Activated T-cell treated with anti-CD3 and anti-CD28 coated beads for 48 hours (primary cell): Measurements from ENCODE around the gene C2CD5.
"Not testable (repeated sequence)": the region's sequence is repeated elsewhere in the genome, so short reads cannot be mapped to it uniquely, and the experiment has no call there.

Experiments used
- DNase-seq: peaks from one replicate; pipeline ENCODE4 v3.0.0-alpha.2; 2020; ENCODE audit warnings: low read depth

C2CD5 gene

DNA sequence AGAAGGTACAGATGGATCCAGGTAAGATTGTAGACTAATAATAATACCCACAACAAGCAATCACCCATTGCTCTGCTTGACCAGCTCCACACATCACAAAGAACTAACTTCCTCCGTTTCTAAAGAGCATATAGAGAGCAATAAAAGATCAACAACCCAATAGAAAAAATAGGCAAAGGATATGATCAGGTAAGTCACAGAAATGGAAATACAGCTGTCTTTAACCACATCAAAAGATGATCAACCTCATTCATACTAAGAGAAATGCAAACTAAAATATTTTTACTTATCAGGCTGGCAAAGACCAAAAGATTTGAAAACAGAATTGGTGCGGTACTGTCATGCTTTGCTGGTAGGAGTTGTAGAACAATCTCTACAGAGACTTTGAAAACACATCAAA, 8.9 kb downstream of the C2CD5 start:
- no peak for DNase-seq

DNA sequence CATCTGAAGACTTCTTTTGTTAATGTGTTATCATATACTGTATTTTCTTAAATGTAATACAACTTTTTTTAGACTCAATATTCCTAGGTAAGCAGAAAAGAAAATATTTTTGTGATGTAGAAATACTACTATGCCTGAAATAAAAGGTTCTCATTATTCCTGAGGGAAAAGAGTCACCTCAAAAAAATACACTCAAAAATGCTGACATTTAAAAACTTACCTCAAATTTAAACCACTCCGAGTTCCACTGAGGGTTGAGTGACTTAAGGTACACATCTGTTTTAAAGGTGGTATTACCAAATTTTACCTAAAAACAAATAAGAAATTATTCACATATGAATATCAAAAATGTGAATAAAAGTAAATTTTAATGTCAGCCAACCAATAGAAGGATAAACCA, 9.3 kb downstream of the C2CD5 start:
- no peak for DNase-seq

DNA sequence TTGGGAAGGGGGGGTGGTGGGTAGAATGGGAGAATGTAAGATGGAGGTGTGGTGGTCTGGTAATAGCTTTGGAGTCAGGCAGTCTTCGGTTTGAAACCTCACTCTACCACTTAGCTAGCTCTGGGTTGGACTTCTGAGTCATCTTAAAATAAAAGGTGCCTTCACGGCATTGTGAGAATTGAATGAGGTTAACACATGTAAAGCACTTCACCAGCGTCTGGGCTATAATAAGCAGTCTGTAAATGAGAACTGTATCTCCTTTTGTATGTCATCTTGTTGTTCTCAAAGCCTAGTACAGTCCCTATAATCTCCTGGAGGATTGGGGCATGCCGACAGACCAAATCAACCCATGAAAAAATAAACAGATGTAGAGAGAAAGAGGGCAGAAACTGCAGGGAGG, 11.2 kb downstream of the C2CD5 start:
- DNase-seq: no peak

DNA sequence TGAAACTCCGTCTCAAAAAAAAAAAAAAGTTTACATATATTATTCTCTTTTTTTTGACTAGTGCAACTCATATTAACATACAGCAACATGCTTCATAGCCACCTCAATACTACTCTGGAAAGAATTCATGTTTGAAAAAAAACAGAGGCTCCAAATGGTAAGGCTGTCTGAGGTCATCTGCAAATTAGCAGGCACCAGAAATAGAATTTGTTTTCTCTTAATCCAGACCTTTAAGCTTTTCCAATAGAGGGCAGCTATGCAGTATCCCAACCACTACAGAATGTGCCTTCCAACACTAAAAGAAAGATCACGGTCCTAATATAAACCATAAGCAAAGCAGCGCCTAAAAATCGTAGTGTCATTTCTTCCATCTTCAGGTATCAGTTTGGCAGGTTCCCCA, 12.0 kb downstream of the C2CD5 start:
- DNase-seq: no peak

DNA sequence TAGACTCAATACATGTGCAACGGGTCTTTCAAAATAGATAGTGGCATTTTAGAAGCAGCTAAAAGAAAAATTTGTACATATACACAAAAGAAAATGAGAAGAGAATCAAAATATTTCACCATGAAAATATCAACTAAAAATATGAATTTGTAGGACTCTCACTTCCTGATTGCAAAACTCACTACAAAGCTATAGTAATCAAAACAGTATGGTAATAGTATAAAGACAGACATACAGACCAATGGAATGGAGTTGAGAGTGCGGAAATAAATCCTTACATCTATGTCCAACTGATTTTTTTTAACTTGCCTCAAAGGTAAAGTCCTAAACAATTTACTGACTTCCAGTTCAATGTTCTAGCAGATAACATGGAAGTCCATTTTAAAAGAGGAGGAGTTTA, 13.1 kb downstream of the C2CD5 start:
- no peak for DNase-seq

DNA sequence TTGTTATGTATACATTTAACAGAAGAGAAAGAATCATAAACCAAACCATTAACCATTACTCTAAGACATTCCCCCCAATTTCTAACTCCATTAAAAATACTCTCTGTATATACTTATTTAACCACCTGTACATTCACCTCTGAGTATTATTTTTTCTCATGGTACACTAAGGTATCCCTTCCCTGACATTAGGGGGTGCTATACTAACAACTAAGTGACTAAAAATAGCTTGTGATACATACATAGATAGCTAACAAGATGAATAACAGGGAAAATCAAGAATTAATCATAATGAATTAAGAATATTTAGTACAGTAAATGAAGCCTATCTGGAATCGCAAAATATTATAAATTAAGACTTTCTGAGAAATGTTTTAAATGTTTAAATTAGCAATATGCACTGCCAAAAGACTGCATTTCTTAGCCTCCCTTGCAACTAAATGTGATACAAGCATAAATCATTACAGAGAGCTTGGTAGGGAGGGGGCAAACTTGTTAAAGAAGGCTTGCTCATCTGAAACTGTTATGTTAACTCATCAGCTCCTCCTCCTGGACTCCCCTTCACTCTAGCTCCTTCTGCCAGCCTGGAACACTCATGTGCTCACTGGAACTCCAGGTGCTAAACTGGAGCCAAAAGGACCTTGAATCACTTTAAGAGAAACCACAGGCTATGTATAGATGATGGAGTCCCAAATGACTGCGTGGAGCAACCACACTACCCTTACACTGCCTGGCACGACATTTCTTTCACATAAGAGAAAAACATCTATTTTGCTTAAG, 14.9 kb downstream of the C2CD5 start:
- DNase-seq: no peak

DNA sequence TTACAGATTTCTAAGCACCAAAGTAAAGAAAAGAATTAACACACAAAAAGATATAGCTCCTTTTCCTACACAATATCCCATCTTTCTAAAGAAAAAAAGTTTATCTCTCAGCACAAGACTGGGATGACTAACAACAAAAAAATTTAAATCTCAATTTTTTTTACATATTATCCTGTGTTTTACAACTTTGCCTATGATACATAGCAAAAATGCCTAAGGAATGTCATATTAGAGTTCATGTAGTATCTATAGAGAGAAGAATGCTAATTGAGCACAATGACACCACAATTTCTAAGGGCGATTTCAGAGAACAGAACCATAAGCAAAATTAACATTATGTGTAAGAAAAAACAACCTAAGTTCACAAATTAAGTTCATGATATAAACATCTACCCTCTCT, 16.3 kb downstream of the C2CD5 start:
- DNase-seq: no peak

DNA sequence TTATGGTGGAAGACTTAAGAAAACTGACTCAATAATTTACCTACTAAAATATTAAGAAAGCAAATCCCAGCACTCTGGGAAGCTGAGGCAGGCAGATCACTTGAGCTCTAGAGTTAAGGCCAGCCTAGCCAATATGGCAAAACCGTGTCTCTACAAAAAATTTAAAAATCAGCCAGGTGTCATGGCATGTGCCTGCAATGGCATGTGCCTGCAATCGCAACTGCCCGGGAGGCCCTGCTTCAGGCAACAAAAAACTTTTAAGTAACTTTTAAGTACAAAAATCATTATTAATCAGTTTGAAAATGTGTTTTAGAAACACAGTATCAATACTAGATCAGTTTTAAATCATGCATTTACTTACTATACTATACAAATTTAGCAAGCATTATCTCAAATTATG, 17.5 kb downstream of the C2CD5 start:
- DNase-seq: no peak

DNA sequence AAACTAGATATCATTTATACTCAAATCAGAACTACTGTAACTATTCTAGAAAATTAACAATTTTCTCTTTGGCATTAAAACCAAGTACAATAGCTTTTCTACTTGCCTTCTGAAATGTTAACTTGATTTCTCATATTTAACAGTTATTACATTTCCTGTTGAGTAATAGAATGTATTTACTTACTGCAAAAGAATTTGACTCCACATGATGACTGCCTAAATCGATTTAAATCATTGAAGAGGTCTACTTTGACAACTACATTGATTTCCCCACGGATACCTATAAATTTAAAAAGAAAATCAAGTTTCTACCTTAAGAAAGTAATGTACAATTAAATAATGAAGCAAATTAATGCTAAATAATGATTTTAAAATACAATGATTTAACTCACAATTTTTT, 18.9 kb downstream of the C2CD5 start:
- DNase-seq: no peak

DNA sequence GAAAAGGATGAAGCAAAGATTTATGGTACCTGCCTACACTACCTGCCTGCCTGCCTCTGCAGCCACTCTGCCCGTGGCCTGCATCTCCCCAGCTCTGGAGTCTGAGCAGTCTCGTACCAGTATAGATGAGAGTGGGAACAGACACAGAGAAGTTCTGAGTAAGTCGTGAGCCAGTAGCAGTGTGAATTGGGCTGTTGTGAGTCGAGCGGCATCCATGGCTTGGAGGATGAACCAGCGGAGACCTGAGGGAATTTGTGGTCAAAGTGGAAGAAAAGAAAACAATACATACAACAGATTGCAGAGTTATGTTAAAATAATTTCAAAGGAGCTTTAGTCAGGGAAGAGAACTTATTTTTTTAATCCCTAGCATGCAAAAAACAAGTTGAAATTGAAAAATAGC, 25.3 kb downstream of the C2CD5 start:
- DNase-seq: no peak

DNA sequence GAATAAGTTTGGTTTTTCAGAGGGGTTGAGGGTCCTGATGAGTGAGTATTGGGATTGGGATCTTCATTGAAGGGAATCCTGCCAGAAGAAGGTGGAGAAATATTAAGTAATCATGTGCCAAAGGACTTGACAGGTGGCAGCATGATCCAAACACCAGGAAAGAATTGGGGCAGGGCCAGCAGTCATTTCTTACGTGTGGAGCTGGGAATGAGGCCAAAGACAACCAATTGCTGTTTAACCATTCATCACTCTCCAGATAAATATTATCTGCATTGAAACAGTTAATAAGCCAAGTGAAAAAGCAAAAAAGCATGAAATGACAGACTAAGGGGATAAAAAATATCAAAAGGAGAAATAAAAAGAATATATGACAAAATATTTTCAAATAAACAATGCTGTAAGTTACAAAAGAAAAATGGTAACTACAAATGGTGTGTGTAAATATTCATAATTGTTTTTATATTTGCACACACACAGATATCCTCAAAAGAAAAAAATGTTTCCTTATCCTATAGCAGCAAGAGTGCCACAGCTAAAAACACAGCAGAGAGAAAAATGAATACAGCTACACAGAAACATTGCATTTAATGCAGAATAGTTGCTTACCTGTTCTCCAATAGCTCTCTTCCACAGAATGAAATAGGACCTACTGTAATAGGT, 26.2 kb downstream of the C2CD5 start:
- DNase-seq: no peak

DNA sequence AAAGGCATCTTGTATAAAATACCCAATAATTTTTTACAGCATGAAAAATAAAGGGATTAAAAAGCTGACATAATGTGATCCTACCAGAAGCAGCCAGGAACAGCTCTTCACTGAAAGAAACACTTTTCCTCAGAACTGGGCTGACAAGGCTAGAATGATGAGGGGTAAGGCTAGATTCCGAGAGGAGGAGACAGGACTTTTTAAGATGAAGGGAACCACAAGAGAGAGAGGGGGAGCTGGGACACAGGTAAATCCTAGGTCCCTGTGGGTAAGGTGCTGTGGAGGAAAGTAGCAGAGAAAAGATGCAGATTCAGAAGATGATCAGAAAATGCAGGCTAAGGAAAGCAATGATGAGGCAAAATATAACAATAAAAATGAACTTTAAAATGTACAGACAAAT, 29.5 kb downstream of the C2CD5 start:
- no peak for DNase-seq

DNA sequence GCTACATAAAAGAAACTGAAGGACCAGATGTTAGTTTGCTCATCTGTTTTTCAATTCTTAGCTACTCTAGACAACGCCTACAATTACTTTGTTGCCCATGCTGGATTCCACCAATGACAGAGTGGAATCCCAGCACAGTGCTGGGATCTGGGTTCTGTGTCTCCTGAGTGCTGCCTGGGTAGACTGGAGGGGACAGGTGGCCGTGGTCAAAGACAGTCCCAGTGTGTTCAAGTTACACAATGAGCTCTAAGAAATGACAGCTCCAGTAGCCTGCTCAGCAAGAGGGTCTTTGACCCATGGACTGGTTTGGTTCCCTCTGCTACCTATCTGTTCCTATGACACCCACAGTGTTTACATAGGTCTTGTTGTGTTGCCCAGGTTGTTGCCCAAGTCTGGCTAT, 38.5 kb downstream of the C2CD5 start:
- DNase-seq: no peak

DNA sequence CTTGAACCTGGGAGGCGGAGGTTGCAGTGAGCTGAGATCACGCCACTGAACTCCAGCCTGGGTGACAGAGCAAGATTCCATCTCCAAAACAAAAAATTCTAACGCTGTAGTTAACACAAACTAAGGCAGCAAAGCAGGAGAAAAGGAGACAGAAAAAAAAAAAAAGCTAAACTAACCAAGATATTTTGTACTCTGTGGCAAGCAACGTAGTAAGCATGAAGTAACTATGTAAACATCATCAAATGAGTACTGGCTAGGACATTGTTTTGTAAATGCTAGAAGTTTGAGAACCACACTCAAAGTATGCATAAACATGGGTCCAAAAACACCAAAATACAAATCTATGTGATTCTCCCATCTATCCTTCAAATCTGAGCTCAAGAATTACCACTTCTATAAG, 44.2 kb downstream of the C2CD5 start:
- DNase-seq: no peak

DNA sequence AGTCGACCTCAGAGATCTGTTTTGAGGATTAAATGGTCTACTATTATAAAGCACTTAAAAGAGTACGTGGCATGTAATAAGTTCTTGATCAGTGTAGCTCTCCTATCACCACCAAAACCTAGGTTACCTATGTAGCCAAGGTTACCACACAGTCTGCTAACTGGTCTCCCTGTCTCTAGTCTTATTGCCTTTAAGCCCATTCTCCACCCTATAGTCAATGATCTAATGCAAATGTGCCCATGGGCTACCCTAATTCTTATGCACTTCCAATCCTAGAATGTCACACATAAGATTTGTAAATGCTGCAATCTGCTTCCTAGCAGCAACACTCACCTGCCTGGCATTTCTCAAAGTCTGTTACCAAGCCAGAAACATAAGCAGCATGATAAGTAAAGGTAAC, 44.9 kb downstream of the C2CD5 start:
- no peak for DNase-seq

DNA sequence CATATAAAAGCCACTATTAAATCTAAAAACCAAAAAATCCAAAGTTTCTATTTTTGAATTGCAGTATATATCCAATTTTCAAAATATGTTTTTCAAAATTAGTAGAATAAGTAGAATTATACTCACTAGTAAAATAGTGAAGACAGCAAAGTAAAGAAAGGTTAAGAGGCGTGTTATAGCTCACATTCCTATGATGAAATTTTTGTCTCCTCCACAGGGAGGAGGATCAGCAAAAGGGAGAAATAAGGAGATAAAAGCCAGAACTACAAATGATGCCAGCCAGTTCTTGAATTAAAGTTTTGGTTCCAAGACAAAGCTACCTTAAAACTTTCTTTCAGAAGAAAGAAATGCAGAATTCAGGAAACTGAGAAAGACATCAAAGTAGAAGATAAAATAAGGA, 50.0 kb downstream of the C2CD5 start:
- no peak for DNase-seq

DNA sequence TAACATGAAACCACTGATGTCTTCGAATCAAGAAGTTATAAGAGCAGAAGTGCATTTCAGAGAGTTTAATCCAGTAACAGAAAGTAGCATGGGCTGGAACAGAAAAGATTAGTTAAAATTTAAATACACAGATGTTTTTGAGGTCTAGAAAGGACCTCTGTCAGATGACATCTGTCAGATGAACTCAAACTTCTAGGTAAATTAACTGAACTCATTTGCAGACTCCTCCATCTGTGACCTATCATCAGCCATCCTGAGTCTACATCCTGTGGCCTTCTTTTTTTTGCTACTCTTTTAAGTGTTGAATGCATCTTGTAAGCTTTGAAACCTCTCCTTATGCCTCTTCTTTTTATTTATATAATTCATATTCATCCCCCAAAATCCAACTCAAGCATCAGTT, 53.3 kb downstream of the C2CD5 start:
- no peak for DNase-seq

DNA sequence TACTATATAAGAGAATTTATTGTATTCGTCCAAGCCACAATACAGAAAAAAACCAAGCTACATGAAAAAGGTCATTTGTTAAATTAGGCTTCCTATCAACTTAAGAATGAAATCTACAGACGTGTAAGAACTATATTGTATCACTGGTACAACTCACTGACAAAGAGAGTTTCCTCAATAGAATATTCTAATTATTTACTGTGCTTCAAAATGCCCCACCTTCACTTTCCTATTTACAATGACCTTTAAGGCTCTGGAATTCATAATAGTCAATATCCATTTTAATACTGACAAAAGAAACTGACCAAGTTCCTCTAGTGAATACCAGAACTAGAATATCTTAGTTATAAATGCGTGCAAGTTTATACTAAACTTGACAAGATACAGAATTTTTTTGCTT, 55.9 kb downstream of the C2CD5 start:
- DNase-seq: no peak

DNA sequence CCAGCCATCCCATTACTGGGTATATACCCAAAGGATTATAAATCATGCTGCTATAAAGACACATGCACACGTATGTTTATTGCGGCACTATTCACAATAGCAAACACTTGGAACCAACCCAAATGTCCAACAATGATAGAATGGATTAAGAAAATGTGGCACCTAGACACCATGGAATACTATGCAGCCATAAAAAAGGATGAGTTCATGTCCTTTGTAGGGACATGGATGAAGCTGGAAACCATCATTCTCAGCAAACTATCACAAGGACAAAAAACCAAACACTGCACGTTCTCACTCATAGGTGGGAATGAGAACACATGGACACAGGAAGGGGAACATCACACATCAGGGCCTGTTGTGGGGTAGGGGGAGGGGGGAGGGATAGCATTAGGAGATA, 56.7 kb downstream of the C2CD5 start:
- DNase-seq: not testable (repeated sequence)

DNA sequence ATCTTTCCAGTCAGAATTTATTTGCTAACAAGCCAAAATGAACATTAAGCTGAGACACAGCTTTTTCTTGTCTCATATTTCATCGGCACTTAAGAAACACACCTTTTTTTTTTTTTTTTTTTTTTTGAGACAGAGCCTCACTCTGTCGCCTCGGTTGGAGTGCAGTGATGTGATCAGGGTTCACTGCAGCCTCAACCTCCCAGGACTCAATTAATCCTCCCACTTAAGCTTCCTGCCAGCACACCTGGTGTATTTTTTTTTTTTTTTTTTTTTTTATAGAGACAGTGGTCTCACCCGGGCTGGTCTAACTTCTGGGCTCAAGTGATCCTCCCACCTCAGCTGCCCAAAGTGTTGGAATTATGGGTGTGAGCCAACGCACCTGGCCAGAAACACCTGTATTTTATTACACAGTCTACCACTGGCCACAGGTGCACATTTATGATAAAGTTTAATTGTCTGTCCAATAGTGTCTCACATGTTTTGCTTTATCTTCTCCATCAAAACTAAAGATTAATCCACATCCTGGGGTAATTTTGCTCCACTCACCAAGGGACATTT, 62.7 kb downstream of the C2CD5 start:
- no peak for DNase-seq

DNA sequence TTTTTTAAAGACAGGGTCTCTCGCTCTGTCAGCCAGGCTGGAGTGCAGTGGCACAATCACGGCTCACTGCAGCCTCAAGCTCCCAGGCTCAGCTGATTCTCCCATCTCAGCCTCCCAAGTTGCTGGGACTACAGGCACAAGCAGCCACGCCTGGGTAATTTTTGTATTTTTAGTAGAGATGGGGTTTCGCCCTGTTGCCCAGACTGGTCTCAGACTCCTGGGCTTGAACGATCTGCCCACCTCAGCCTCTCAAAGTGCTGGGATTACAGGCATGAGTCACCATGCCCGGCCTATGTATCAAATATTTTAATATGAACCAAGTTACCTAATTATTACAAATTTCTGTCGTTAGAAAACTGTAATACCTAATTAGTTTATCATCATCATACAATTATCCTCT, 63.5 kb downstream of the C2CD5 start:
- not testable (repeated sequence) for DNase-seq

DNA sequence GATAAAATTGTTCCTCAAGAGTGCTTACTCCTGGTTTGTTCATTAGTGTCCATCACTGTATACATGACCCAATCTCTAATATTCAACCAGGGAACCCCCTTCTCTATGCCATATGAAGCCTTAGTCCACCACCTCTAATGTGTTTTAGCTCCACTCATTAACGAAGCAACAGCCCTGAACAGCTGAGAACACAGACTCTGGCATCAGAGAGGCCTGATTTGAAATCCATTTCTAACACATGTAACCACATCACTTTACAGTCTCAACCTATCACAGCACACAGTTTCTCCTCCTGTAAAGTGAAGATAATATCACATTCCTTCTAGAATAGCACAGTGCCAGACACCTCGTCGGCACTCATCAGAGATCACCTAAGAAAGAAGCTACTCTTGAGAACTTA, 64.3 kb downstream of the C2CD5 start:
- no peak for DNase-seq

DNA sequence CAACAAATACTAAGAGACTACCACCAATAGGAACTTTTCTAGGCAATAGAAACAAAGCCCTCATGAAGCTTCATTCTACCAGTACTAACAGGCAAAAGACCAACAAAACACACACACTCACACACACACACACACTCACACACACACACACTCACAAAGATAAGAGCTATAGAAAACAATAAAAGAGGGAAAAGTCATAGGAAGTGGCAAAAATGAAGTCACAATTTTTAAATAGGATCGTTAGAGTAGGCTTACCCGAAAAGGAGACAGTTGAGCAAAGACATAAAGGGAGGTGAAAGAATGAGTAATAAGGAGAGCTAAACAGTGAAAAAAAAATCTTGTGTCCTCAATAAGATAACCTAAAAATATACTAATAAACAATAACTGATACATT, 66.5 kb downstream of the C2CD5 start:
- DNase-seq: no peak
